Subcutaneous adipose tissue (tissue), 4 donors: Measurements from ENCODE around the gene F11R. TPM values are rescaled to one million over a fixed set of nuclear protein-coding genes. Genes with fewer than 3 reads are reported as not detected.

ENCODE experiments used
- total RNA-seq, 4 donors: library from RNA; depleted of rRNA; stranded (reverse); fragments of >200 nt; gene quantifications; one replicate each; pipeline ENCODE4 v1.1.0, GENCODE V29; 2016
- TF ChIP-seq, protein P1 (sequence below): fragments of 450-650 bp; IDR thresholded peaks from one replicate; pipeline ENCODE4 v1.5.1; 2016; ENCODE audit warnings: low read depth, mild to moderate bottlenecking, control low read depth, antibody characterized with exemption, moderate library complexity

F11R gene
- total RNA-seq, 4 donors from 2014 or later, result 38.6 to 133 (median 51.5) TPM

DNA sequence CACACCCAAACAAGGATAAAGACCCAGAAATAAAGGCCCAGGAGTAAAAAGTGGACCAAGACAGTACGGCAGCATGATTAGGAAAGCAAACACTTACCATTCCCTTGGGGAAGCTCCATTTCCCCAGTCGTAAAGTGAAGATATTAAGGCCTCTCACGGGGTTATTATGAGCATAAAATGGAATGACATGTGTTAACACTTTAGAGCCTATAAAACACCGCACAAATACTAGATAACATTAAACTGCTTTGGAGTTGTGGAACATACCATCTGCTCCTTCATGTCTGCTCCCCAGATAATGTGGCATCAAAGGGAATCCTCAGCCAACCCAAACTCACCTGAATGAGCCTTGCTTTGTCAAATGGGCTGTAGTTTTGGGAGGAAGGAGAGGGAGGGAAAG, 57.4 kb downstream of the F11R start:
- TF ChIP-seq, protein P1, sequence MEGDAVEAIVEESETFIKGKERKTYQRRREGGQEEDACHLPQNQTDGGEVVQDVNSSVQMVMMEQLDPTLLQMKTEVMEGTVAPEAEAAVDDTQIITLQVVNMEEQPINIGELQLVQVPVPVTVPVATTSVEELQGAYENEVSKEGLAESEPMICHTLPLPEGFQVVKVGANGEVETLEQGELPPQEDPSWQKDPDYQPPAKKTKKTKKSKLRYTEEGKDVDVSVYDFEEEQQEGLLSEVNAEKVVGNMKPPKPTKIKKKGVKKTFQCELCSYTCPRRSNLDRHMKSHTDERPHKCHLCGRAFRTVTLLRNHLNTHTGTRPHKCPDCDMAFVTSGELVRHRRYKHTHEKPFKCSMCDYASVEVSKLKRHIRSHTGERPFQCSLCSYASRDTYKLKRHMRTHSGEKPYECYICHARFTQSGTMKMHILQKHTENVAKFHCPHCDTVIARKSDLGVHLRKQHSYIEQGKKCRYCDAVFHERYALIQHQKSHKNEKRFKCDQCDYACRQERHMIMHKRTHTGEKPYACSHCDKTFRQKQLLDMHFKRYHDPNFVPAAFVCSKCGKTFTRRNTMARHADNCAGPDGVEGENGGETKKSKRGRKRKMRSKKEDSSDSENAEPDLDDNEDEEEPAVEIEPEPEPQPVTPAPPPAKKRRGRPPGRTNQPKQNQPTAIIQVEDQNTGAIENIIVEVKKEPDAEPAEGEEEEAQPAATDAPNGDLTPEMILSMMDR, result no peak

DNA sequence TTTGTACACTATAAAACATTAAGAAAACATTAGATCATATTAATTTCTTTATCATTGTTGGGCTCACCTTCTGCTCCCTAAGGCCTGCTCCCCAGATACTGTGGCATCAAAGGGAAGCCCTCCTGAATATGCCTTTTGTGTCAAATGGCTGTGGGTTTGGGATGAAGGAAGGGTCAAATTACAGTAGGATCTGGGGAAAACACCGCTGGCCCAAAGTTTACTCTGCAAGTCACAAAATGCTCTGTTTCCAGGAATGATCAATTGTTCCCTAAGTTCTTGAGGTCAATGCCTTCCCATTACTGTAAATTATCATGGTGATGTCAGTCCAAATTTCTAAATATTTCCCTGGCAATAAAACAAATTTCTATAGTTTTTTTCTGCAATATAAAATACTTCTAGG, 59.5 kb downstream of the F11R start:
- TF ChIP-seq, protein P1, result no peak

DNA sequence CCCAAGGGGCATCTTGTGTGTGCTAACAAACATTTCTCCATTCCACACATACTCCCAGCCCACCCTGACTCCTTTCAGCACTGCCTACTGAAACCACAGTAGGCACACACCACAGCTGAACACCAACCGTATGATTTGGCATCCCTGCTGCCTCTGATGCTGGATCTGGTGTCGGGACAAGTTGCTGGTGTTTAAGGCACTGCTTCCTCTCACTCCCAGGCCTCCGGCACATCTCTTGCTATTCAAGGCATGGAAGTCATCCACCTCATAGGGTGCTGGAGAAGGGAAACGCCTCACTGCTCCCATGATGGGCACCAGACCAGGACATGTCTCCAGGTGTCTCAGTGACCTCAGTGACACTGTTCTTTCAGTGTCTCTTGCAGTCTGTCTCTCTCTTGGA, 64.0 kb downstream of the F11R start:
- TF ChIP-seq, protein P1, result no peak

DNA sequence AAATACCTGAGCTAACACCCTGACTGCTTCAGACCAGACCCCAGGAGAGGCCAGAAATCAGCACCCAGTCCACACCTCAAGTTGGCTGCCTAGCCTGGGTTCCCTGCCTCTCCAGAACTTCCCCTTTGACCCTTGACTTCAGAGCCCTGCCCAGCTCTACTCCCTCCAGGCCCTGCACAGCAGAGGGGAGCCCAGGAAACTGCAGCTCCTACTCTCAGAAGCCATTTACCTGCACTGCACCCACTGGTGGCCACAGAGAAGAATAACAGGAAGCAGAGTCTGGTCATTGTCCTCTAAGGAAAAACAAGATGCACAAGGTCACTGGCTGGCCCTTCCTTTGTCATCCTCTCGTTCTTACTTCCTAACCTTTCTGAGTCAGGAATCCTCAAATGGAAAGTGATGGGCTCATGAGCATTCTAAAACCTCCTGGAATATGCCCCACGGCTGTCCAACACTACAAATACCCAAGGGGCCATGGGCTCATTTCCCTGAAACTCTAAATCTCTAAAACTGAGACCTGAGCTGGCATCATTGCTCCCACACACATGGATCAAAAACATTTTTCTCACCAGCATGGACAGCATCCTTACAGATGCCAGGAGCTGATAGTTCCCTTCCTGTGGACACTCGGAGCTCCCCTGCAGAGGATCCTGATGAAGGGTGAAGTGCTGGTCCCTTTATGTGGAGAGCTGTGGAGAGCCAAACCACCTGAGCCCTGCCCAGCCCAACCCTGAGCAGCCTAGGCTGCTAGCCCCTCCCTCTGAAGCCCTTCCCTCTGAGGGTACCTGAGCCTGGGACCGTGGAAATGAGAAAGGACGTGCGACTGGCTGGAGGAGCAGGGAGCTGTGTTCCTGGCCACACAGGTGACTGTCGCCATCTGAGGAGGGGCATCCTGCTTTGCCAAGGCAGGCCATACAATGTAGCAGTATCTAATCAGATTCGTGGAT, 66.5 kb downstream of the F11R start, which contains the start of gene ITLN2:
Gene ITLN2, minus strand, starts transcription at position 652 of the 947 bp plus-strand sequence. Its CDS starts 68 bp downstream, at position 584.
- TF ChIP-seq, protein P1, result no peak

DNA sequence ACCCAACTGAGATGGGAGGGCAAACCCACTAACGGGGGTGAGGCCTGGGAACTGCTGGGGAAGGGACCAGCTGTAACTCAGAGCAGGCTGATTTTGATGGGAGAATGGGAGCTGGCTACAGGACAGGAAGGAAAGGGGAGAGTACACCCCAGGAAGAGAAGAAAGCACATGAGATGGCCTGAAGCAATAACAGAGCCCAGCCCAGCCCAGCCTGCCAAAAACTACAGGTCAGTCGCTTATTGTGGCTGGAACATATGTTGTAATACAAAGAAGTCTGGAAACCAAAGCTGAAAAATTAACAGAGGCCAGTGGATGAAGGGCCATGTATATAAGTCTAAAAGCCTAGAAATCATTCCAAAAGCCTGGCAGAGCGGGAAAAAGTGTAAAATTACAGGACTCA, 67.9 kb downstream of the F11R start:
- TF ChIP-seq, protein P1, result no peak

- TF ChIP-seq, protein P1, result no peak
Observed at GRCh38 chr1:160952129-160952510, 68.8 kb downstream of the F11R start.

- TF ChIP-seq, protein P1, result no peak
Observed at GRCh38 chr1:160951443-160952128, 69.4 kb downstream of the F11R start.
